Fibroblast of skin of back (primary cell): ENCODE data around the gene MT1E.
"Not testable (repeated sequence)": the region's sequence is repeated elsewhere in the genome, so short reads cannot be mapped to it uniquely, and the experiment has no call there.

Source experiments
- DNase-seq: peaks from one replicate; pipeline ENCODE4 v3.0.0-alpha.2; 2013

The MT1E gene

GRCh38 chr16:56607109-56607618, 18.4 kb upstream of the MT1E start:
- peak; percentile 97 for DNase-seq

DNA sequence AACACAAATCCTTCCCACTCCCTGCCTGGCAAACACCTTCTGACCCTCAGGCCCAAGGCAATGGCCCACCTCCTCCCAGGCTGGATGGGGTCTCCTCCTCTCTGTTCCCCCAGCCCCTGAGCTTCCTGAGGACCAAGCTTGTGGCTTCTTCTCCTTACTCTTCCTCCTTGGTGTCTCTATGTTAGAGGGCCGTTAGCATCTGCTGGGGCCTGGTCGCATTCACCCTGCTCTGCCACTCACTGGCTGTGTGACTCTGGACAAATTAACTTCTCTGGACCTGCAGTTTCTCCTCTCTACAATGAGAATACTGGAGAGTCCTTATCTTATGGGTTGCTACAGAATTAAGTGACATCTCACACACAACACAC, 17.9 kb upstream of the MT1E start:
- no peak for DNase-seq

- peak; percentile 97 for DNase-seq
These were observed 17.3 kb upstream of the MT1E start, which contains the start of gene MT2A for GRCh38 chr16:56608043-56608875. Gene MT2A (plus strand): TSS chr16:56608584. CDS start chr16:56608656, 72 bp downstream.

DNA sequence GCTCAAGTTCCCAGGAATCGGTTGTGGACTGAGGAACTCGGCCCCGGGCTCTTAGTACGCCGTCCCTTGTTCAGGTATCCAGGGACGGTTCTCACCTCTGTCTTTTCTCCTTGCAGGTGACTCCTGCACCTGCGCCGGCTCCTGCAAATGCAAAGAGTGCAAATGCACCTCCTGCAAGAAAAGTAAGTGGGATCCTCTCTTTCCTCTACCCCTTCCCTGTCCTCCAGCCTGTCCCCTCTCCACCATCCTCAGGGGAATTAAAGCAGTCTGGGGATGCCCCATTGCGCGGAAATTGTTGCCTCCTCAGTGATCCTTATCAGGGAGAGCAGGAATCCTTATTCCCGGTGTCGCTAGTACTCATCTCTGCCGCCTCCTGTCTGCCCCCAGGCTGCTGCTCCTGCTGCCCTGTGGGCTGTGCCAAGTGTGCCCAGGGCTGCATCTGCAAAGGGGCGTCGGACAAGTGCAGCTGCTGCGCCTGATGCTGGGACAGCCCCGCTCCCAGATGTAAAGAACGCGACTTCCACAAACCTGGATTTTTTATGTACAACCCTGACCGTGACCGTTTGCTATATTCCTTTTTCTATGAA, 16.6 kb upstream of the MT1E start:
- peak; percentile 19 for DNase-seq

- DNase-seq = peak; percentile 93
These were observed 16.1 kb upstream of the MT1E start for GRCh38 chr16:56609463-56609921.

DNA sequence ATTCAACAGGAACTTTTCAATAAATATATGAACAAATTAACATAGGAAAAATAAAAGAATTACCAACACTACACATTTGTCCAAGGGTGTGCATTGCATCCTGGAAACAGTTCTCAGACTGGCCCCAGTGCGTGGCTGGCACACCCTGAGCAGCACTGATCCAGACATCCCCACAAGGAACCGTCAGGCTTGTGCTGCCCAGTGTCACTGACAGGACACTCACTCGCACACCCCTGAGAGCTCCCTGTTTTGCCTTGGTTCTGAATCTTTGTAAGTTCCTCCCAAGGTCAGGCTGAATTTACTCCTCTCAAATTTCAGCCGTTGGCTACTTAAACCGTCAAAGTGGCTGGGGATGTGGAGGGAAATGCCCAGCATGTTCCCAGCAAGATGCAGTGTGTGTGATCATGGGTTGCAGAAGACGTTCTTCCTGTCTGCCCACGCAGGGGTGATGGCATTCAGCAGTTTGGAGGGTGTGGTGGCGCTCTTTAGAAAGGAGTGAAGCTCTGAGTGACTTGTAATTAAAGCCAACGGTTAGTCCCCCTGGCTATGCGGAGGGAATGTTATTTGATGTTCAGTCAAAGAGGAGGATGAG, 15.5 kb upstream of the MT1E start:
- DNase-seq = peak; percentile 83

GRCh38 chr16:56610609-56611111, 14.9 kb upstream of the MT1E start:
- DNase-seq = peak; percentile 55

DNA sequence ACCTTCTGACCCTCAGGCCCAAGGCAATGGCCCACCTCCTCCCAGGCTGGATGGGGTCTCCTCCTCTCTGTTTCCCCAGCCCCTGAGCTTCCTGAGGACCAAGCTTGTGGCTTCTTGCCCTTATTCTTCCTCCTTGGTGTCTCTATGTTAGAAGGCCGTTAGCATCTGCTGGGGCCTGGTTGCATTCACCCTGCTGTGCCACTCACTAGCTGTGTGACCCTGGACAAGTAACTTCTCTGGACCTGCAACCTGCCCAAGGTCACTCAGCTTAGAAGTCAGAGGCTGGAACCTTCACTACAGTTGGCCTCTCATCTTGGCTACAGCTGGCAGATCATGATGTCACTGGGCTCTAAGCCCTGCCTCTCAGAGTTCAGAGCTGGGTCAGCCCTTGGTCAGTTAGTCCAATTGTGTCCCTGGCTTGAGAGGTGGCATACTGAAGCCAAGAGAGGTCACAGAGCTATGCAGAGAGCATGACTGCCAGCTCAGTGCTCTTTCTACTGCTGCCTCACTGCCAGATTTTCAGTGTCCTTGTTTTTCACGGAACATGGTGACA, 14.2 kb upstream of the MT1E start:
- peak; percentile 19 for DNase-seq

DNA sequence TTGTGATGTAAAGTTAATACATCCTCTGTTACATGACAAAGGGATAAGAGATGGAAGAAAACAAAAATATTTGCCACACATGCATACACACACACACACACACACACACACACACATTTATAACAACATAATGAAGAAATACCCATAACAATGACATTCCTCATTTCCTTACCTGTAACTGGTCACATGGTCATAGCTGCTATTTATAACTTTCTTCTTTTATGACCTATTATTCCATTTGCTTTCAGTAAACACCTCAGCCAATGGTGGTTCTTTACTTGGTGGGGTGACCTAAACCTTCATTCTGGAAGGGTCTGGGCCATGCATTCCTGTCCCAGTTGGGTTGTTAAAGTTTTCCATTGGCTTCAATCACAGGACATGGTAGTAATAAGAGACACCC, 11.9 kb upstream of the MT1E start:
- DNase-seq = no peak

DNA sequence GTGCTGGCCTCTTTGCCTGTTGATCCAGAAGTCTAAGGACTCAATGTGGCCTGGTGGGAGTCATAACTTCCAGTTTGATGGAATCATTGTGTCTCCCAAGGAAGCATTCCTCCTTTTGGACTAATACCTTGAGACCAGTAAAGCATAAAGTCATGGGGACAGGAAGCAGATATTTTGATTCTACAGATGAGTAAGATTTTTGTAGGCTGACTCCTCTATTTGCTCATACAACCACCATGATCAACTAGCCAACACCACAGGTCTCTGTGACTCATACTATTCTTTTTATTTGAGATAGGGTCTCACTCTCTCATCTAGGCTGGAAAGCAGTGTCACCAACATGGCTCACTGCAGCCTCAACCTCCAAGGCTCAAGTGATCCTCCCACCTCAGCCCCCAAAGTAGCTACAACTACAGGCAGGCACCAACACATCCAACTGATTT, 11.0 kb upstream of the MT1E start:
- DNase-seq = peak; percentile 94

DNA sequence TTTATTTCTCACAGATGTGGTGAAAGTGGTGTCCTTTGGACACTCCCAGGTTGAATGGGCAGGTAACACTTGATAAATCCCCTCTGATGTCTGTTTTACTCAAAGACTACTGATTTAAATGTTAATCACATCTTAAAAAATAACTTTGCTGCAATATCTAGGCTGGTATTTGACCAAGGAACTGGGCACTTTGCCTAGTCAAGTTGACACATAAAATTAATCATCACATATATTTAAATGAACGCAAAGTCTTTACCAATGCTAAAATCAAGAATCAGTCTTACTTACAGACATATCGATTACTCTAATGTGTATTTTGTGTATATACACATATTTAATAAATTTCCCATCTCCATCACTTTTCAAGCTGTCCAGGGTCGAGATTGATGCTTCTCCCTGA, 10.2 kb upstream of the MT1E start:
- peak; percentile 73 for DNase-seq

DNA sequence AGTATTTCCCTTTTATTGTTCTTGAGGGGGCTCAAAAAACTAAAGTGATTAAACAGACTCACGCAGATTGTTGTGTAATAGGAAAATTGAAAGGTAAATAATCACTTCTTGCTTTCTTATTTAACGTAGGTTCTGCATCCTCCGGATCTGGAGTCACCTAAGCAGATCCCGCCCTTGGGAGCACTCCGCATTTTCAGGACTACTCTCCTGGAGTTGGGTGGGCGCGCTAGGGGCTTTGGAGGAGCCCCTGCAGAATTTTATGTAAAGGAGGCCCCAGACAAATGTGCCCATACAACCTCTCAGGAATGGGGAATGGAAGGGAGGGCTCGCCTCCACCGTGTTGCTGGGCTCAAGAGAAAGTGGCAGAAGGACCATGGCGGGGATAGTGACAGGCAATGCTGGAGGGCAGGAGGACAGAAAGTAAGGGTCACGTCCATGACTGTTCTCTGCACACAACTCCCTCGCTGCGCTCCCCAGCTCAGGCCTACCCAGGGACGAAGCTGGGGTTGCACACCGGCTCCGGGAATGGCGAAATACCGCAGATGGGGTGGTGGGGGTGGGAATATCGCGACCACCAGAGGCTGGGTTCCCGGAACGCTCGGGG, 8.9 kb upstream of the MT1E start:
- DNase-seq = no peak

- peak; percentile 43 for DNase-seq
These were observed 8.1 kb upstream of the MT1E start for GRCh38 chr16:56617212-56618085.

DNA sequence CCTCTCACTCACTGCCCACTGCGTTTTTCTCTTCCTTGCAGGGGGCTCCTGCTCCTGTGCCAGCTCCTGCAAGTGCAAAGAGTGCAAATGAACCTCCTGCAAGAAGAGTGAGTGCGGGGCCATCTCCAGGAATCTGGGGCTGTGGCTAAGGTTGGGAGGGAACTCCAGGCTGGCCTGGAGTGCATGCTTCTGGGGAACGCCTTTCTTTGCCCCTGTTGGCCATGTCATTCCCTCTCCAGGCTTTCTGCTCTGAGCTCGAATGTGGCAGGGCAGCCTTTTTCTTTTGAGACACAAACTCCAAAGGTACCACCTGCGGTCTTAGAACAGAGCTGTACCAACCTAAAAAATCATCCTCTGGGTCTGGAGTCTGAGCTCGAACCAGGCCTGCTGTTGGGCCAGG, 7.4 kb upstream of the MT1E start:
- DNase-seq = no peak

- DNase-seq = no peak
These were observed 5.2 kb upstream of the MT1E start for GRCh38 chr16:56620339-56620897.

- DNase-seq = not testable (repeated sequence)
These were observed 3.7 kb upstream of the MT1E start for GRCh38 chr16:56621665-56622445.

DNA sequence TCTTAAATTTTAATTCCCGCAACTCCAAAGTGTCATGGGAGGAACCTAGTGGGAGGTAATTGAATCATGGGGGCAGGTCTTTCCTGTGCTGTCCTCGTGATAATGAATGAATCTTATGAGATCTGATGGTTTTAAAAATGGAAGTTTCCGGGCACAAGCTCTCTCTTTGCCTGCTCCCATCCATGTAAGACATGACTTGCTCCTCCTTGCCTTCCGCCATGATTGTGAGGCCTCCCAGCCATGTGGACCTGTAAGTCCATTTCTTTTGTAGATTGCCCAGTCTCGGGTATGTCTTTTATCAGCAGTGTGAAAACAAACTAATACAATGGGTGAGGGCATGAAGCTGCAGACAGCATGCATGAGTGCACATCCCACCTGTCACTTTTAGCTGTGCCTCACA, 2.4 kb upstream of the MT1E start:
- not testable (repeated sequence) for DNase-seq

DNA sequence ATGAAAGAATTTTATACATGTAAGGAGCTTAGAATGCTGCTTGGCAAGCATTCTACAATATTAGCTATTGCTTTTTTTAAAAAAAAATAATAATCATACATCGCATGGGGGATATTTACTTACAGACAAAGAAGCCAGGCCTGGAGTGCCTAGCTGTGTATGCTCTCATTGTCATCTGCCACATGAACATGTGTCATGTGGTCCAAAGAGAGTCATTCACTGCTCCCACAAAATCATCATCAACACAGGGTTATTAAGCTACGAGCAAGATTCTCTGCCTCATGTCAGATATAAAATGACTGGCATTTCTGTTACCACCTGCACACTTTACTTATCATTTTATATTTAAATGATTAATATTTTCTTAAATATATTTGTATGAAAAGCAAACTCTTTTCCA, 1.9 kb upstream of the MT1E start:
- no peak for DNase-seq

GRCh38 chr16:56625943-56626654, 518 bp downstream of the MT1E start:
- DNase-seq = peak; percentile 67

DNA sequence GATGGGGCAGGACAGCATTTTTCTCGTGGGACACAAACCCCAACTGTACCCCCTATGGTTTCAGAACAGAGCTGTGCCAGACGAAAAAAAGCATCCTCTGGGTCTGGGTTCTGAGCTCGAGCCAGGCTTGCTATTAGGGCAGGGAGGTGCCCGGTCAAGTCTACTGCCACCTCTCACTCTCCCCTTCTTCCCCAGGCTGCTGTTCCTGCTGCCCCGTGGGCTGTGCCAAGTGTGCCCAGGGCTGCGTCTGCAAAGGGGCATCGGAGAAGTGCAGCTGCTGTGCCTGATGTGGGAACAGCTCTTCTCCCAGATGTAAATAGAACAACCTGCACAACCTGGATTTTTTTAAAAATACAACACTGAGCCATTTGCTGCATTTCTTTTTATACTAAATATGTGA, 1.1 kb downstream of the MT1E start:
- no peak for DNase-seq
